HEK293 (cell line): ENCODE data around the gene ITGA11.

Source experiments
- CTCF ChIA-PET: fragments of 350-600 bp; formaldehyde crosslinking; extraction: SDS; loops from one replicate; lab custom pipeline; 2021; ENCODE audit warnings: antibody characterized with exemption; lab: Yijun Ruan, JAX
- POLR2A ChIA-PET: fragments of 300-600 bp; formaldehyde crosslinking; extraction: SDS; loops from one replicate; lab custom pipeline; 2020; ENCODE audit warnings: antibody characterized with exemption, inconsistent platforms; lab: Yijun Ruan, JAX
- H3K27ac ChIP-seq: fragments of 200-500 bp; sonication (Bioruptor generic); 2 replicates; pipeline ENCODE4 v1.5.1; 2014; ENCODE audit warnings: low read depth, low read length, control low read depth, inconsistent platforms; ENCODE audit errors: extremely low read depth
- H3K36me3 ChIP-seq, 2 experiments: fragments of 200-500 bp in 1 of 2; sonication (Bioruptor generic) in 1 of 2; 1 replicate in 1 of 2; 2 replicates in 1 of 2; pipeline ENCODE4 v1.5.1; 2014 to 2017; ENCODE audit warnings: inconsistent platforms in 2 of 2, low read length in 2 of 2; ENCODE audit not compliant: control insufficient read depth in 2 of 2, insufficient read depth in 1 of 2
- H3K4me1 ChIP-seq: fragments of 200-500 bp; sonication (Bioruptor generic); 2 replicates; pipeline ENCODE4 v1.5.1; 2014; ENCODE audit warnings: mild to moderate bottlenecking, low read length, inconsistent platforms; ENCODE audit not compliant: control insufficient read depth, insufficient read depth
- H3K4me3 ChIP-seq: 2 replicates; pipeline ENCODE4 v1.5.1; 2011; ENCODE audit warnings: low read depth, mild to moderate bottlenecking, control low read depth, low read length, moderate library complexity
- H3K9me3 ChIP-seq: fragments of 200-500 bp; sonication (Bioruptor generic); 2 replicates; pipeline ENCODE4 v1.5.1; 2014; ENCODE audit warnings: low read depth, low read length, inconsistent platforms; ENCODE audit not compliant: control insufficient read depth, insufficient read depth
- BCL11A ChIP-seq: fragments of 450-650 bp; formaldehyde crosslinking; IDR thresholded peaks from 2 replicates; pipeline ENCODE4 v1.5.1; 2016; ENCODE audit warnings: low read depth, missing biosample characterization, missing genetic modification characterization
- KLF1 ChIP-seq: fragments of 450-650 bp; formaldehyde crosslinking; IDR thresholded peaks from 2 replicates; pipeline ENCODE4 v1.5.1; 2016; ENCODE audit warnings: missing biosample characterization, missing genetic modification characterization
- KLF8 ChIP-seq: fragments of 450-650 bp; formaldehyde crosslinking; IDR thresholded peaks from 2 replicates; pipeline ENCODE4 v1.5.1; 2016; ENCODE audit warnings: missing biosample characterization, missing genetic modification characterization
- REST ChIP-seq: fragments of 450-650 bp; formaldehyde crosslinking; IDR thresholded peaks from 2 replicates; pipeline ENCODE4 v1.5.1; 2016; ENCODE audit warnings: missing biosample characterization, missing genetic modification characterization
- SP2 ChIP-seq: fragments of 450-650 bp; formaldehyde crosslinking; IDR thresholded peaks from 2 replicates; pipeline ENCODE4 v1.5.1; 2016; ENCODE audit warnings: missing biosample characterization, missing genetic modification characterization
- SP3 ChIP-seq: fragments of 450-650 bp; formaldehyde crosslinking; IDR thresholded peaks from 2 replicates; pipeline ENCODE4 v1.5.1; 2016; ENCODE audit warnings: missing biosample characterization, missing genetic modification characterization
- WT1 ChIP-seq: fragments of 450-650 bp; formaldehyde crosslinking; IDR thresholded peaks from 2 replicates; pipeline ENCODE4 v1.5.1; 2016; ENCODE audit warnings: missing biosample characterization, missing genetic modification characterization
- YY1 ChIP-seq: fragments of 450-650 bp; formaldehyde crosslinking; IDR thresholded peaks from 2 replicates; pipeline ENCODE4 v1.5.1; 2018; ENCODE audit warnings: missing biosample characterization, missing genetic modification characterization
- YY2 ChIP-seq: fragments of 450-650 bp; formaldehyde crosslinking; IDR thresholded peaks from 2 replicates; pipeline ENCODE4 v1.5.1; 2016; ENCODE audit warnings: missing biosample characterization, missing genetic modification characterization
- ZNF10 ChIP-seq: fragments of 450-650 bp; formaldehyde crosslinking; IDR thresholded peaks from 2 replicates; pipeline ENCODE4 v1.5.1; 2017; ENCODE audit warnings: missing biosample characterization, missing genetic modification characterization
- ZNF16 ChIP-seq: fragments of 450-650 bp; formaldehyde crosslinking; IDR thresholded peaks from 2 replicates; pipeline ENCODE4 v1.5.1; 2016; ENCODE audit warnings: low read depth, missing biosample characterization, missing genetic modification characterization
- ZNF23 ChIP-seq: fragments of 450-650 bp; formaldehyde crosslinking; IDR thresholded peaks from 2 replicates; pipeline ENCODE4 v1.5.1; 2016; ENCODE audit warnings: missing biosample characterization, missing genetic modification characterization, borderline replicate concordance
- ZNF266 ChIP-seq: fragments of 450-650 bp; formaldehyde crosslinking; IDR thresholded peaks from 2 replicates; pipeline ENCODE4 v1.5.1; 2016; ENCODE audit warnings: missing biosample characterization, missing genetic modification characterization, low read depth
- ZNF302 ChIP-seq: fragments of 450-650 bp; formaldehyde crosslinking; IDR thresholded peaks from 2 replicates; pipeline ENCODE4 v1.5.1; 2016; ENCODE audit warnings: missing biosample characterization, missing genetic modification characterization, low read depth
- ZNF311 ChIP-seq: fragments of 450-650 bp; formaldehyde crosslinking; IDR thresholded peaks from 2 replicates; pipeline ENCODE4 v1.5.1; 2017; ENCODE audit warnings: missing biosample characterization, missing genetic modification characterization, borderline replicate concordance
- ZNF394 ChIP-seq: fragments of 450-650 bp; formaldehyde crosslinking; IDR thresholded peaks from 2 replicates; pipeline ENCODE4 v1.5.1; 2016; ENCODE audit warnings: missing biosample characterization, missing genetic modification characterization, mild to moderate bottlenecking, moderate library complexity, borderline replicate concordance
- ZNF423 ChIP-seq: fragments of 450-650 bp; formaldehyde crosslinking; IDR thresholded peaks from 2 replicates; pipeline ENCODE4 v1.5.1; 2016; ENCODE audit warnings: missing biosample characterization, missing genetic modification characterization
- ZNF48 ChIP-seq: fragments of 450-650 bp; formaldehyde crosslinking; IDR thresholded peaks from 2 replicates; pipeline ENCODE4 v1.5.1; 2016; ENCODE audit warnings: missing biosample characterization, missing genetic modification characterization
- ZNF514 ChIP-seq: fragments of 450-650 bp; formaldehyde crosslinking; IDR thresholded peaks from 2 replicates; pipeline ENCODE4 v1.5.1; 2016; ENCODE audit warnings: missing biosample characterization, missing genetic modification characterization
- ZNF555 ChIP-seq: fragments of 450-650 bp; formaldehyde crosslinking; conservative IDR thresholded peaks from 2 replicates; pipeline ENCODE4 v1.5.1; 2017; ENCODE audit warnings: missing biosample characterization, mild to moderate bottlenecking, missing genetic modification characterization, inconsistent platforms
- ZNF560 ChIP-seq: fragments of 450-650 bp; formaldehyde crosslinking; IDR thresholded peaks from 2 replicates; pipeline ENCODE4 v1.5.1; 2017; ENCODE audit warnings: missing biosample characterization, missing genetic modification characterization, borderline replicate concordance
- ZNF585B ChIP-seq: fragments of 450-650 bp; formaldehyde crosslinking; IDR thresholded peaks from 2 replicates; pipeline ENCODE4 v1.5.1; 2016; ENCODE audit warnings: missing biosample characterization, missing genetic modification characterization
- ZNF791 ChIP-seq: fragments of 450-650 bp; formaldehyde crosslinking; IDR thresholded peaks from 2 replicates; pipeline ENCODE4 v1.5.1; 2016; ENCODE audit warnings: missing biosample characterization, missing genetic modification characterization
- ZNF843 ChIP-seq: fragments of 450-650 bp; formaldehyde crosslinking; IDR thresholded peaks from 2 replicates; pipeline ENCODE4 v1.5.1; 2016; ENCODE audit warnings: missing biosample characterization, missing genetic modification characterization
- TF ChIP-seq, protein P1 (sequence below): fragments of 450-650 bp; formaldehyde crosslinking; IDR thresholded peaks from 2 replicates; pipeline ENCODE4 v1.5.1; 2016; ENCODE audit warnings: missing biosample characterization, missing genetic modification characterization
- TF ChIP-seq, protein P2 (sequence below): fragments of 450-650 bp; formaldehyde crosslinking; IDR thresholded peaks from 2 replicates; pipeline ENCODE4 v1.5.1; 2017; ENCODE audit warnings: missing biosample characterization, missing genetic modification characterization
- TF ChIP-seq, protein P3 (sequence below): fragments of 450-650 bp; formaldehyde crosslinking; IDR thresholded peaks from 2 replicates; pipeline ENCODE4 v1.5.1; 2016; ENCODE audit warnings: missing biosample characterization, missing genetic modification characterization
- TF ChIP-seq, protein P4 (sequence below): fragments of 450-650 bp; formaldehyde crosslinking; IDR thresholded peaks from 2 replicates; pipeline ENCODE4 v1.5.1; 2017; ENCODE audit warnings: missing biosample characterization, missing genetic modification characterization

ITGA11 gene

DNA sequence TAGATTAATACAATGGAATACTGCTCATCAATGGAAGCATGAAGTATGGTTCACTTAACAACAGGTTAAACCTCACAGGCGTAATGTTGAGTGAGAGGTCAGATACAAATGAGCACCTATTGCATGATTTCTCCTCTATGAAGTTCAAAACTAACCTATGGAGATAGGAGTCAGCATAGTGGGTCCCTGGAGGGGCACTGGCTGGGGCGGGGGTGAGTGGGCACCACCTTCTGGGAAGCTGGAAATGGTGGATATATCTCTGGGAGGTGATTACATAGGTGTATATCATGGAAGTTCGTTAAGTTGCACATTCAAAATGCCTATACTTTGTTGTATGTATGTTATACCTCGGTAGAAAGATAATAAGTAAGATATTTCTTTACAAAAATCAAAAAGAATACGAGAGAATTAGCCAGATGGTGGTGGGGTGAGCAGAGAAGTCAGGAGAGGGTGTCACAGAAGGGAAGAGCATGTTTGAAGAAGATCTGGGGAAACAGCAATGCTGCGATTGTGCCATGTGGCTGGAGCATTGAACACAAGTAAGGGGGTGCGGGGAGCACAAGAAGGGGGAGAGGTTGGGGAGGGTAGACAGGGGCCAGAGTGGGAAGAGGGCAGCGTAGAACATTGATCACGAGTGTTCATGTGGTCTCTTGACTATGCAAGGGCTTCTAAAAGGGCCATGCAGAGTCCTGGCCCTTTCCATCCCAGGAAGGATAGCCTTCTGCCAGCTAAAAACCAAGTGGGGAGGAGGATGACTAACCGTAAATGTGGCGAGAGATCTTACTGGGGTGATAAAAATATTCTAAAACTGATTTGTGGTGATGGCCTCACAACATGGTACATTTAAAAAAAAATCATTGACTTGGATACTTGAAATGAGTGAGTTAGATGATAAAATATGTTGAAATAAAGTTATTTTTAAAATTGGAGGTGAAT is 30.2 kb downstream of the ITGA11 start:
- Histone ChIP-seq H3K27ac (no peak overlapping the region), H3K36me3 (no peaks in the 10 kb centered on the region), H3K4me3 (no peak overlapping the region), H3K9me3 (no peaks in the 10 kb centered on the region; the same call in 1 of the 2 replicates), H3K4me1 (no peaks in the 10 kb centered on the region)
- TF ChIP-seq, protein P1, sequence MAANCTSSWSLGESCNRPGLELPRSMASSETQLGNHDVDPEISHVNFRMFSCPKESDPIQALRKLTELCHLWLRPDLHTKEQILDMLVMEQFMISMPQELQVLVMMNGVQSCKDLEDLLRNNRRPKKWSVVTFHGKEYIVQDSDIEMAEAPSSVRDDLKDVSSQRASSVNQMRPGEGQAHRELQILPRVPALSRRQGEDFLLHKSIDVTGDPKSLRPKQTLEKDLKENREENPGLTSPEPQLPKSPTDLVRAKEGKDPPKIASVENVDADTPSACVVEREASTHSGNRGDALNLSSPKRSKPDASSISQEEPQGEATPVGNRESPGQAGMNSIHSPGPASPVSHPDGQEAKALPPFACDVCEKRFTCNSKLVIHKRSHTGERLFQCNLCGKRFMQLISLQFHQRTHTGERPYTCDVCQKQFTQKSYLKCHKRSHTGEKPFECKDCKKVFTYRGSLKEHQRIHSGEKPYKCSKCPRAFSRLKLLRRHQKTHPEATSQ (tag by site-specific recombination): no peak
- TF ChIP-seq YY2 (tag by site-specific recombination) (no peak), ZNF23 (no peak), YY1 (no peak), KLF1 (tag by site-specific recombination) (no peak), ZNF10 (no peak), ZNF394 (tag by site-specific recombination) (no peak), ZNF423 (no peak), ZNF843 (no peak), KLF8 (tag by site-specific recombination) (no peak), ZNF555 (tag by site-specific recombination) (no peak), ZNF585B (tag by site-specific recombination) (no peak), ZNF266 (tag by site-specific recombination) (no peak), WT1 (tag by site-specific recombination) (no peak)
- TF ChIP-seq, protein P2, sequence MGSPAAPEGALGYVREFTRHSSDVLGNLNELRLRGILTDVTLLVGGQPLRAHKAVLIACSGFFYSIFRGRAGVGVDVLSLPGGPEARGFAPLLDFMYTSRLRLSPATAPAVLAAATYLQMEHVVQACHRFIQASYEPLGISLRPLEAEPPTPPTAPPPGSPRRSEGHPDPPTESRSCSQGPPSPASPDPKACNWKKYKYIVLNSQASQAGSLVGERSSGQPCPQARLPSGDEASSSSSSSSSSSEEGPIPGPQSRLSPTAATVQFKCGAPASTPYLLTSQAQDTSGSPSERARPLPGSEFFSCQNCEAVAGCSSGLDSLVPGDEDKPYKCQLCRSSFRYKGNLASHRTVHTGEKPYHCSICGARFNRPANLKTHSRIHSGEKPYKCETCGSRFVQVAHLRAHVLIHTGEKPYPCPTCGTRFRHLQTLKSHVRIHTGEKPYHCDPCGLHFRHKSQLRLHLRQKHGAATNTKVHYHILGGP (tag by site-specific recombination): no peak
- TF ChIP-seq, protein P3, sequence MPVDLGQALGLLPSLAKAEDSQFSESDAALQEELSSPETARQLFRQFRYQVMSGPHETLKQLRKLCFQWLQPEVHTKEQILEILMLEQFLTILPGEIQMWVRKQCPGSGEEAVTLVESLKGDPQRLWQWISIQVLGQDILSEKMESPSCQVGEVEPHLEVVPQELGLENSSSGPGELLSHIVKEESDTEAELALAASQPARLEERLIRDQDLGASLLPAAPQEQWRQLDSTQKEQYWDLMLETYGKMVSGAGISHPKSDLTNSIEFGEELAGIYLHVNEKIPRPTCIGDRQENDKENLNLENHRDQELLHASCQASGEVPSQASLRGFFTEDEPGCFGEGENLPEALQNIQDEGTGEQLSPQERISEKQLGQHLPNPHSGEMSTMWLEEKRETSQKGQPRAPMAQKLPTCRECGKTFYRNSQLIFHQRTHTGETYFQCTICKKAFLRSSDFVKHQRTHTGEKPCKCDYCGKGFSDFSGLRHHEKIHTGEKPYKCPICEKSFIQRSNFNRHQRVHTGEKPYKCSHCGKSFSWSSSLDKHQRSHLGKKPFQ (tag by site-specific recombination): no peak
- TF ChIP-seq, protein P4, sequence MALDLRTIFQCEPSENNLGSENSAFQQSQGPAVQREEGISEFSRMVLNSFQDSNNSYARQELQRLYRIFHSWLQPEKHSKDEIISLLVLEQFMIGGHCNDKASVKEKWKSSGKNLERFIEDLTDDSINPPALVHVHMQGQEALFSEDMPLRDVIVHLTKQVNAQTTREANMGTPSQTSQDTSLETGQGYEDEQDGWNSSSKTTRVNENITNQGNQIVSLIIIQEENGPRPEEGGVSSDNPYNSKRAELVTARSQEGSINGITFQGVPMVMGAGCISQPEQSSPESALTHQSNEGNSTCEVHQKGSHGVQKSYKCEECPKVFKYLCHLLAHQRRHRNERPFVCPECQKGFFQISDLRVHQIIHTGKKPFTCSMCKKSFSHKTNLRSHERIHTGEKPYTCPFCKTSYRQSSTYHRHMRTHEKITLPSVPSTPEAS (tag by site-specific recombination): no peak
- ChIA-PET POLR2A (no interaction called here), CTCF (no interaction called here)

DNA sequence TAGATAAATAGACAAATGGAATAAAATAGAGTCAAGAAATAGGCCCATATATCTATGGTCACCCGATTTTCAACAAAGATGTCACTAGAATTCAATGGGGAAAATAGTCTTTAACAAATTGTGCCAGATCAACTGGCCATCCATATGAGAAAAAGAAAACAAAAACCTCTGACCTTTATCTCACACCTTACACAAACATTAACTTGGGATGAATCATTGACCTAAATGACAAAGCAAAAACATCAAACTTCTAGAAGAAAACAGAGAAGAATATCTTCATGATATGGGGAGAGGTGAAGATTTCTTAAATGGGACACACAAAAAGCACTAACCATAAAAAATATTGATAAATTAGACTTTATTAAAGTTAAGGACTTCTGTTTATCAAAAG is 31.9 kb downstream of the ITGA11 start:
- CTCF ChIA-PET: interaction anchor here (0.6 kb wide), 1 partner anchor 21 kb away, joined by 3 read pairs; no protein-coding TSS in a partner anchor
- no peak overlapping the region for H3K27ac ChIP-seq
- H3K36me3 ChIP-seq: no peaks in the 10 kb centered on the region
- no peaks in the 10 kb centered on the region; the same call in 1 of the 2 replicates for H3K9me3 ChIP-seq
- POLR2A ChIA-PET: no interaction called here
- H3K4me3 ChIP-seq: no peak overlapping the region
- H3K4me1 ChIP-seq: no peaks in the 10 kb centered on the region
- TF ChIP-seq ZNF311 (tag by site-specific recombination) (no peak), ZNF791 (tag by site-specific recombination) (no peak), ZNF560 (tag by site-specific recombination) (no peak), SP3 (tag by site-specific recombination) (no peak), ZNF514 (no peak), ZNF48 (tag by site-specific recombination) (no peak), ZNF302 (tag by site-specific recombination) (no peak), ZNF16 (tag by site-specific recombination) (no peak), SP2 (tag by site-specific recombination) (no peak), BCL11A (tag by site-specific recombination) (no peak), REST (tag by site-specific recombination) (no peak)
